NCI-H2107 treated with DMSO at 0.1 percent for 48 hours (cell line): ENCODE measurements around the gene PARP8.
"Not testable (repeated sequence)": the region's sequence is repeated elsewhere in the genome, so short reads cannot be mapped to it uniquely, and the experiment has no call there.

Experiments
- DNase-seq: peaks from one replicate; lab custom pipeline; 2025; ENCODE audit not compliant: unreplicated experiment; lab: John Stamatoyannopoulos, UW

Gene PARP8

GRCh38 chr5:50770441-50770840 lies 104.0 kb downstream of the PARP8 start:
- no peak for DNase-seq

- not testable (repeated sequence) for DNase-seq
Observed at GRCh38 chr5:50774446-50775175, 108.2 kb downstream of the PARP8 start.

GRCh38 chr5:50786073-50786472 lies 119.6 kb downstream of the PARP8 start:
- no peak for DNase-seq

- no peak for DNase-seq
Observed at GRCh38 chr5:50791813-50792212, 125.4 kb downstream of the PARP8 start.

- no peak for DNase-seq
Observed at GRCh38 chr5:50792843-50793242, 126.4 kb downstream of the PARP8 start.

- no peak for DNase-seq
Observed at GRCh38 chr5:50794812-50795211, 128.4 kb downstream of the PARP8 start.

GRCh38 chr5:50798002-50798401 lies 131.6 kb downstream of the PARP8 start:
- DNase-seq = no peak

- DNase-seq = no peak
Observed at GRCh38 chr5:50799596-50799995, 133.2 kb downstream of the PARP8 start.

- no peak for DNase-seq
Observed at GRCh38 chr5:50800410-50800809, 134.0 kb downstream of the PARP8 start.

GRCh38 chr5:50807661-50808060 lies 141.2 kb downstream of the PARP8 start:
- no peak for DNase-seq

GRCh38 chr5:50808406-50808805 lies 142.0 kb downstream of the PARP8 start:
- no peak for DNase-seq

GRCh38 chr5:50811746-50812145 lies 145.3 kb downstream of the PARP8 start:
- not testable (repeated sequence) for DNase-seq

- no peak for DNase-seq
Observed at GRCh38 chr5:50813691-50814090, 147.3 kb downstream of the PARP8 start.

GRCh38 chr5:50814556-50814955 lies 148.1 kb downstream of the PARP8 start:
- no peak for DNase-seq

- DNase-seq = no peak
Observed at GRCh38 chr5:50822046-50822445, 155.6 kb downstream of the PARP8 start.

- DNase-seq = no peak
Observed at GRCh38 chr5:50822761-50823160, 156.3 kb downstream of the PARP8 start.

GRCh38 chr5:50823568-50823967 lies 157.1 kb downstream of the PARP8 start:
- DNase-seq = no peak

GRCh38 chr5:50824109-50824508 lies 157.7 kb downstream of the PARP8 start:
- no peak for DNase-seq

- no peak for DNase-seq
Observed at GRCh38 chr5:50827516-50828247, 161.2 kb downstream of the PARP8 start.

- DNase-seq = no peak
Observed at GRCh38 chr5:50829023-50829422, 162.6 kb downstream of the PARP8 start.

GRCh38 chr5:50832657-50833284 lies 166.3 kb downstream of the PARP8 start:
- no peak for DNase-seq

GRCh38 chr5:50836356-50836755 lies 169.9 kb downstream of the PARP8 start:
- no peak for DNase-seq
